Ovary (tissue), 9 donors: Measurements from ENCODE around the gene COL21A1. TPM values are rescaled to one million over a fixed set of nuclear protein-coding genes. Genes with fewer than 3 reads are reported as not detected.

Experiments
- DNase-seq, 5 donors: peaks; one replicate each; pipeline ENCODE4 v3.0.0-alpha.2; 2019 to 2020
- H3K27ac ChIP-seq, 2 donors: fragments of 200-600 bp; one replicate each; pipeline versions ENCODE4 v1.5.1 to v1.8.0; 2019 to 2022
- H3K27me3 ChIP-seq: fragments of 200-600 bp; one replicate; pipeline ENCODE4 v1.8.0; 2022
- H3K36me3 ChIP-seq: fragments of 200-600 bp; sonication (generic); one replicate; pipeline ENCODE4 v1.5.1; 2019
- H3K4me1 ChIP-seq: one replicate; pipeline ENCODE4 v1.8.1; 2013; ENCODE audit warnings: mild to moderate bottlenecking, moderate library complexity; ENCODE audit not compliant: insufficient read depth
- H3K4me3 ChIP-seq: fragments of 200-600 bp; sonication (generic); one replicate; pipeline ENCODE4 v1.5.1; 2017
- H3K9me3 ChIP-seq, 2 donors: fragments of 200-600 bp in 1 of 2; sonication (generic) in 1 of 2; one replicate each; pipeline versions ENCODE4 v1.5.1 to v1.8.1; 2013 to 2019; ENCODE audit warnings: mild to moderate bottlenecking in 1 of 2, moderate library complexity in 1 of 2
- CTCF ChIP-seq, 3 donors: fragments of 450-650 bp in 2 of 3; fragments of 200-600 bp in 1 of 3; IDR thresholded peaks; one replicate each; pipeline versions ENCODE4 v1.5.1 to v1.8.0; 2016 to 2022; ENCODE audit warnings: antibody characterized with exemption in 3 of 3, mild to moderate bottlenecking in 1 of 3
- EP300 ChIP-seq: sonication (generic); formaldehyde crosslinking; IDR thresholded peaks from one replicate; pipeline ENCODE4 v1.6.1; 2017; ENCODE audit warnings: antibody characterized with exemption
- POLR2A ChIP-seq: fragments of 450-650 bp; IDR thresholded peaks from one replicate; pipeline ENCODE4 v1.6.1; 2017; ENCODE audit warnings: antibody characterized with exemption, mild to moderate bottlenecking, moderate library complexity
- WGBS, 3 donors: extraction: QIAGEN DNeasy Blood & Tissue Kit in 1 of 3; methylation state at CpG; one replicate each; pipeline versions ENCODE4 v1.1.5 to v1.1.7; 2013 to 2017; 5-methylcytosine and 5-hydroxymethylcytosine counted together
- intact Hi-C, 4 donors: fragments of 100-400 bp; cut with DNase I; formaldehyde crosslinking; loops; one replicate each; pipeline versions ENCODE4 v1.11.0 to v1.15.1; 2022 to 2023
- polyA plus RNA-seq, 2 donors: library from polyadenylated mRNA; stranded (reverse); fragments of 200-250 nt in 1 of 2; fragments of 350-450 nt in 1 of 2; fragmentation: Illumina TruSeq in 1 of 2; extraction: RNeasy Lipid Tissue Mini Kit (QIAGEN cat#74804) in 1 of 2; gene quantifications; one replicate each; pipeline ENCODE4 v1.2.3, GENCODE V29; 2013 to 2014
- total RNA-seq, 7 donors: library from RNA; depleted of rRNA in 2 of 7; stranded (reverse); fragments of >200 nt in 2 of 7; fragmentation: NEBNext Ultra II Directional in 3 of 7; extraction: Animal tissue kit (Norgen Biotek cat#: 25700) in 3 of 7; gene quantifications; one replicate each; pipeline versions ENCODE4 v1.1.0 to v1.2.4, GENCODE V29; 2016 to 2023
- donor health status: DM: no; HTN: no; CAD: no; lungs with moderate emphysema.
- donor health status: DM: no; HTN: no; CAD: no.
- donor health status: Bipolar disorder and iron deficiency.
- donor health status: DM: yes; HTN: yes; CAD: no.
- donor health status: DM: no; HTN: no; CAD: no.
- donor health status: DM: yes; HTN: yes; CAD: no.

COL21A1 gene
- total and polyA plus RNA-seq, 9 donors: 2.5 to 15.7 (median 4.0) TPM

GRCh38 chr6:56047931-56048540, 199.3 kb downstream of the COL21A1 start:
- no peak for TF ChIP-seq POLR2A
- no peak for TF ChIP-seq EP300
- no peak for TF ChIP-seq CTCF (IDR thresholded peaks at IDR 0.05)
- no peak for DNase-seq
- H3K27me3 ChIP-seq: no peaks in the 10 kb centered on the region
- no peaks in the 10 kb centered on the region for H3K36me3 ChIP-seq
- no peaks in the 10 kb centered on the region for H3K9me3 ChIP-seq
- 60 to 80% (median 76%) methylated on average over 2 of the region's 2 CpGs for WGBS, 3 donors
- H3K4me1 ChIP-seq: no peaks in the 10 kb centered on the region
- intact Hi-C loops: no loop called here
- no peak overlapping the region for H3K27ac ChIP-seq
- H3K4me3 ChIP-seq: no peak overlapping the region

- Histone ChIP-seq H3K4me3 (no peak overlapping the region), H3K9me3 (no peaks in the 10 kb centered on the region), H3K36me3 (no peaks in the 10 kb centered on the region), H3K27me3 (no peaks in the 10 kb centered on the region), H3K27ac (no peak overlapping the region), H3K4me1 (no peaks in the 10 kb centered on the region)
- no peak for DNase-seq
- TF ChIP-seq CTCF (IDR thresholded peaks at IDR 0.05) (no peak), EP300 (no peak), POLR2A (no peak)
- WGBS, 3 donors: 65 to 73% (median 71%) methylated on average over 7 of the region's 7 CpGs
- intact Hi-C loops: no loop called here
These were observed 200.8 kb downstream of the COL21A1 start for GRCh38 chr6:56046576-56046975.

GRCh38 chr6:56043761-56044160, 203.6 kb downstream of the COL21A1 start:
- H3K27ac ChIP-seq: no peak overlapping the region
- H3K9me3 ChIP-seq: no peaks in the 10 kb centered on the region
- H3K27me3 ChIP-seq: no peaks in the 10 kb centered on the region
- TF ChIP-seq CTCF (IDR thresholded peaks at IDR 0.05) (no peak), POLR2A (no peak), EP300 (no peak)
- H3K4me1 ChIP-seq: no peaks in the 10 kb centered on the region
- intact Hi-C loops: no loop called here
- no peaks in the 10 kb centered on the region for H3K36me3 ChIP-seq
- H3K4me3 ChIP-seq: no peak overlapping the region
- WGBS, 3 donors: 84 to 91% (median 88%) methylated on average over 4 of the region's 4 CpGs
- no peak for DNase-seq

GRCh38 chr6:56043076-56043475, 204.3 kb downstream of the COL21A1 start:
- no peak for TF ChIP-seq CTCF (IDR thresholded peaks at IDR 0.05)
- TF ChIP-seq EP300: no peak
- no peak for TF ChIP-seq POLR2A
- Histone ChIP-seq H3K27ac (no peak overlapping the region), H3K4me3 (no peak overlapping the region), H3K27me3 (no peaks in the 10 kb centered on the region), H3K9me3 (no peaks in the 10 kb centered on the region), H3K36me3 (no peaks in the 10 kb centered on the region), H3K4me1 (no peaks in the 10 kb centered on the region)
- DNase-seq: no peak
- intact Hi-C loops: no loop called here
